A549 (cell line): ENCODE data around the gene ITSN1. TPM values are rescaled to one million over a fixed set of nuclear protein-coding genes. Genes with fewer than 3 reads are reported as not detected.
"Not testable (repeated sequence)": the region's sequence is repeated elsewhere in the genome, so short reads cannot be mapped to it uniquely, and the experiment has no call there.

Experiments used
- ATAC-seq, 2 experiments: fragments of 200-7000 bp in 1 of 2; fragments of >200 bp in 1 of 2; cut with Nextera tagmentation in 1 of 2; cut with Tn5 transposase in 1 of 2; 3 replicates each; pipeline versions ENCODE4 v1.8.0 to v1.9.1; 2018 to 2020; ENCODE audit warnings: mild to moderate bottlenecking in 1 of 2, moderate library complexity in 1 of 2
- CTCF ChIA-PET: fragments of 300-600 bp; sonication (Branson Sonifier 250); formaldehyde crosslinking; extraction: SDS; loops from one replicate; lab custom pipeline; 2021; ENCODE audit warnings: antibody characterized with exemption, inconsistent platforms; lab: Yijun Ruan, JAX
- POLR2A ChIA-PET: fragments of 350-600 bp; formaldehyde crosslinking; extraction: SDS; loops from one replicate; lab custom pipeline; 2021; ENCODE audit warnings: antibody characterized with exemption, inconsistent platforms; lab: Yijun Ruan, JAX
- DNase-seq, 2 experiments: peaks; one replicate each; pipeline versions ENCODE4 v3.0.0 to v3.0.0-alpha.2; 2011 to 2016; ENCODE audit warnings: low read depth in 1 of 2, low spot score in 1 of 2
- FAIRE-seq: peaks from 2 replicates; lab custom pipeline; 2011; peaks lifted over from hg19 to GRCh38; lab: Jason Lieb, UNC
- H3K27ac ChIP-seq, 2 experiments: fragments of >200 bp; sonication (Bioruptor Twin); formaldehyde crosslinking; 3 replicates each; pipeline ENCODE4 v1.5.1; 2016 to 2017
- H3K4me1 ChIP-seq: fragments of >200 bp; sonication (Bioruptor Twin); formaldehyde crosslinking; 3 replicates; pipeline ENCODE4 v1.6.1; 2016
- H3K4me2 ChIP-seq: fragments of >200 bp; sonication (Bioruptor Twin); formaldehyde crosslinking; 3 replicates; pipeline ENCODE4 v1.6.1; 2016
- H3K4me3 ChIP-seq: fragments of >200 bp; sonication (Bioruptor Twin); formaldehyde crosslinking; 3 replicates; pipeline ENCODE4 v1.5.1; 2016
- H3K9me3 ChIP-seq: fragments of >200 bp; sonication (Bioruptor Twin); formaldehyde crosslinking; 3 replicates; pipeline ENCODE4 v1.6.1; 2016
- BHLHE40 ChIP-seq: IDR thresholded peaks from 2 replicates; pipeline ENCODE4 v1.6.1; 2012; ENCODE audit warnings: low read depth, low read length, inconsistent platforms
- CBX2 ChIP-seq: fragments of 200-600 bp; sonication (generic); IDR thresholded peaks from 2 replicates; pipeline ENCODE4 v1.6.1; 2016; ENCODE audit warnings: low read depth, mild to moderate bottlenecking, borderline replicate concordance
- EHMT2 ChIP-seq: fragments of 200-600 bp; sonication (generic); IDR thresholded peaks from 2 replicates; pipeline ENCODE4 v1.6.1; 2016; ENCODE audit warnings: antibody characterized with exemption, low read depth, mild to moderate bottlenecking, moderate library complexity
- ESRRA ChIP-seq: fragments of 150-350 bp; IDR thresholded peaks from 2 replicates; pipeline ENCODE4 v1.6.1; 2014; ENCODE audit warnings: mild to moderate bottlenecking, low read length, borderline replicate concordance
- FOSB ChIP-seq: fragments of 250-450 bp; sonication (Bioruptor Pico); IDR thresholded peaks from 2 replicates; pipeline ENCODE4 v1.5.0; 2020; ENCODE audit warnings: mild to moderate bottlenecking, moderate library complexity
- HDAC2 ChIP-seq: fragments of 200-600 bp; sonication (generic); IDR thresholded peaks from 2 replicates; pipeline ENCODE4 v1.6.1; 2016
- HOXA7 ChIP-seq: fragments of 250-450 bp; sonication (Bioruptor Pico); IDR thresholded peaks from 2 replicates; pipeline ENCODE4 v1.5.0; 2020; ENCODE audit warnings: mild to moderate bottlenecking, moderate library complexity
- KDM5A ChIP-seq: fragments of 200-600 bp; sonication (generic); IDR thresholded peaks from 2 replicates; pipeline ENCODE4 v1.6.1; 2016; ENCODE audit warnings: antibody characterized with exemption, mild to moderate bottlenecking
- MAZ ChIP-seq: fragments of 150-350 bp; IDR thresholded peaks from 2 replicates; pipeline ENCODE4 v1.6.1; 2014; ENCODE audit warnings: antibody characterized with exemption, low read depth, low read length, borderline replicate concordance
- NPAS2 ChIP-seq: fragments of 250-450 bp; sonication (Bioruptor Pico); IDR thresholded peaks from 2 replicates; pipeline ENCODE4 v1.8.0; 2022; ENCODE audit warnings: mild to moderate bottlenecking, moderate library complexity, borderline replicate concordance
- NR3C1 ChIP-seq: fragments of >200 bp; sonication (Bioruptor Twin); formaldehyde crosslinking; IDR thresholded peaks from 3 replicates; pipeline ENCODE4 v1.6.1; 2017
- PHF8 ChIP-seq: fragments of 200-600 bp; sonication (generic); IDR thresholded peaks from 2 replicates; pipeline ENCODE4 v1.6.1; 2016; ENCODE audit warnings: low read depth, mild to moderate bottlenecking, antibody characterized with exemption, moderate library complexity, borderline replicate concordance
- POLR2AphosphoS2 ChIP-seq: conservative IDR thresholded peaks from 2 replicates; pipeline ENCODE4 v1.6.1; 2012; ENCODE audit warnings: low read length, improper control_type of control experiment, inconsistent platforms
- RAD21 ChIP-seq, 2 experiments: fragments of >200 bp in 1 of 2; sonication (Bioruptor Twin) in 1 of 2; formaldehyde crosslinking in 1 of 2; IDR thresholded peaks in 1 of 2; conservative IDR thresholded peaks in 1 of 2; 2 replicates in 1 of 2; 3 replicates in 1 of 2; pipeline ENCODE4 v1.6.1; 2012 to 2018; ENCODE audit warnings: inconsistent platforms in 1 of 2
- RARB ChIP-seq: fragments of 250-450 bp; sonication (Bioruptor Pico); IDR thresholded peaks from 2 replicates; pipeline ENCODE4 v1.8.0; 2021; ENCODE audit warnings: mild to moderate bottlenecking, moderate library complexity
- SMC3 ChIP-seq: fragments of >200 bp; sonication (Bioruptor Twin); formaldehyde crosslinking; IDR thresholded peaks from 3 replicates; pipeline ENCODE4 v1.6.1; 2018; ENCODE audit warnings: inconsistent platforms
- TFCP2L1 ChIP-seq: fragments of 250-450 bp; sonication (Bioruptor Pico); IDR thresholded peaks from 2 replicates; pipeline ENCODE4 v1.5.0; 2021; ENCODE audit warnings: mild to moderate bottlenecking
- ZNF302 ChIP-seq: fragments of 250-450 bp; sonication (Bioruptor Pico); IDR thresholded peaks from 2 replicates; pipeline ENCODE4 v1.9.0; 2021; ENCODE audit warnings: inconsistent platforms, mild to moderate bottlenecking, moderate library complexity
- WGBS: methylation state at CpG from one replicate; pipeline ENCODE4 v1.1.6; 2017; ENCODE audit errors: missing lambda C conversion rate; 5-methylcytosine and 5-hydroxymethylcytosine counted together
- polyA plus RNA-seq, 4 experiments: library from polyadenylated mRNA; depleted of rRNA in 3 of 4; stranded (reverse); fragments of >200 nt; fragmentation: RNase III in 1 of 4; extraction: RNeasy Plus Mini Kit Qiagen cat#74134 plus additional on column Dnase treatment in 1 of 4; gene quantifications; 2 replicates in 3 of 4; 3 replicates in 1 of 4; pipeline ENCODE4 v1.2.3, GENCODE V29; 2011 to 2017
- TF ChIP-seq, protein P1 (sequence below): fragments of >200 bp; sonication (Bioruptor Twin); formaldehyde crosslinking; IDR thresholded peaks from 3 replicates; pipeline ENCODE4 v1.5.1; 2016
- TF ChIP-seq, protein P2 (sequence below): fragments of >200 bp; sonication (Bioruptor Twin); formaldehyde crosslinking; IDR thresholded peaks from 2 replicates; pipeline ENCODE4 v1.6.1; 2016
- TF ChIP-seq, protein P3 (sequence below): fragments of 250-450 bp; sonication (Bioruptor Pico); IDR thresholded peaks from 2 replicates; pipeline ENCODE4 v1.5.0; 2020; ENCODE audit warnings: low read depth, mild to moderate bottlenecking, moderate library complexity
- TF ChIP-seq, protein P4 (sequence below): IDR thresholded peaks from 2 replicates; pipeline ENCODE4 v1.6.1; 2012; ENCODE audit warnings: low read depth, borderline replicate concordance
- TF ChIP-seq, protein P5 (sequence below): IDR thresholded peaks from 2 replicates; pipeline ENCODE4 v1.6.1; 2012
- TF ChIP-seq, protein P6 (sequence below): fragments of 250-450 bp; sonication (Bioruptor Pico); IDR thresholded peaks from 2 replicates; pipeline ENCODE4 v1.5.0; 2021; ENCODE audit warnings: mild to moderate bottlenecking, moderate library complexity, borderline replicate concordance

The ITSN1 gene
- polyA plus RNA-seq, 2 of the 4 experiments (the other 2 are of a cell fraction), result 15.2 to 23.7 TPM

DNA sequence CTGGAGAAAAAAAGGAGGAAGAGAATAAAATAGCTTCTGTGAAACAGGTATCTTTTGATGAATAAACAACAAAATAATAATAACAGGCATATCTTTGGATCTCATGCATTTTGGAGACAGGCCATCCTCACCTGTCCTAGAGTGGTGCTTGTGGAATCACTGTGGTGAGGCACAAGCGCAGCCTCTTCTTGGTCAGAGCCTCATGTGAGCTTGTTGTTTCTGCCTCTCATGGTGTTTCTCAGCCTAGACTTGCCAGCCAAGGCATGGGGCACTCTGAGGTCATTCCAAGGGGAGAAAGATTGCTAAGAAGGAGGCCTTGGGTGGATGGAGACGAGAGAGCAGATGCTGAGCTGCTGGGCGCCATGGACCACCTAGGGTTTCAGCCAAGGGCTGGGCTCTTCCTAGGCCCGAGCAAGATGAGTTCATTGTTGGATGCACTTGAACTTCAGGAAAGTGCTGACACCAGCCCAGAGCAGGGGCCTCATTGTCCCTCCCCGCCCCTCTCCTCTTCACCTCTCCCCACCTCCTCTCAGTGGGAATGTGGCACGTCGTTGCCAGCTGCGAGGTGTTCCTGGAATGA, 223.8 kb downstream of the ITSN1 start:
- TF ChIP-seq PHF8 (no peak), ESRRA (no peak), CBX2 (no peak), RARB (CRISPR knock-in tag) (no peak), MAZ (no peak), POLR2AphosphoS2 (no peak), ZNF302 (no peak), HDAC2 (no peak), HOXA7 (CRISPR knock-in tag) (no peak), RAD21 (conservative IDR thresholded peaks at IDR 0.05 in 1 of 2, IDR thresholded peaks at IDR 0.05 in 1 of 2) (no peak), NR3C1 (no peak), TFCP2L1 (CRISPR knock-in tag) (no peak), KDM5A (no peak), SMC3 (no peak), NPAS2 (CRISPR knock-in tag) (no peak)
- TF ChIP-seq, protein P1, sequence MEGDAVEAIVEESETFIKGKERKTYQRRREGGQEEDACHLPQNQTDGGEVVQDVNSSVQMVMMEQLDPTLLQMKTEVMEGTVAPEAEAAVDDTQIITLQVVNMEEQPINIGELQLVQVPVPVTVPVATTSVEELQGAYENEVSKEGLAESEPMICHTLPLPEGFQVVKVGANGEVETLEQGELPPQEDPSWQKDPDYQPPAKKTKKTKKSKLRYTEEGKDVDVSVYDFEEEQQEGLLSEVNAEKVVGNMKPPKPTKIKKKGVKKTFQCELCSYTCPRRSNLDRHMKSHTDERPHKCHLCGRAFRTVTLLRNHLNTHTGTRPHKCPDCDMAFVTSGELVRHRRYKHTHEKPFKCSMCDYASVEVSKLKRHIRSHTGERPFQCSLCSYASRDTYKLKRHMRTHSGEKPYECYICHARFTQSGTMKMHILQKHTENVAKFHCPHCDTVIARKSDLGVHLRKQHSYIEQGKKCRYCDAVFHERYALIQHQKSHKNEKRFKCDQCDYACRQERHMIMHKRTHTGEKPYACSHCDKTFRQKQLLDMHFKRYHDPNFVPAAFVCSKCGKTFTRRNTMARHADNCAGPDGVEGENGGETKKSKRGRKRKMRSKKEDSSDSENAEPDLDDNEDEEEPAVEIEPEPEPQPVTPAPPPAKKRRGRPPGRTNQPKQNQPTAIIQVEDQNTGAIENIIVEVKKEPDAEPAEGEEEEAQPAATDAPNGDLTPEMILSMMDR, result no peak
- TF ChIP-seq, protein P2, sequence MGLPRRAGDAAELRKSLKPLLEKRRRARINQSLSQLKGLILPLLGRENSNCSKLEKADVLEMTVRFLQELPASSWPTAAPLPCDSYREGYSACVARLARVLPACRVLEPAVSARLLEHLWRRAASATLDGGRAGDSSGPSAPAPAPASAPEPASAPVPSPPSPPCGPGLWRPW, result no peak
- TF ChIP-seq, protein P3, sequence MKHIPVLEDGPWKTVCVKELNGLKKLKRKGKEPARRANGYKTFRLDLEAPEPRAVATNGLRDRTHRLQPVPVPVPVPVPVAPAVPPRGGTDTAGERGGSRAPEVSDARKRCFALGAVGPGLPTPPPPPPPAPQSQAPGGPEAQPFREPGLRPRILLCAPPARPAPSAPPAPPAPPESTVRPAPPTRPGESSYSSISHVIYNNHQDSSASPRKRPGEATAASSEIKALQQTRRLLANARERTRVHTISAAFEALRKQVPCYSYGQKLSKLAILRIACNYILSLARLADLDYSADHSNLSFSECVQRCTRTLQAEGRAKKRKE (CRISPR knock-in tag), result no peak
- TF ChIP-seq, protein P4, sequence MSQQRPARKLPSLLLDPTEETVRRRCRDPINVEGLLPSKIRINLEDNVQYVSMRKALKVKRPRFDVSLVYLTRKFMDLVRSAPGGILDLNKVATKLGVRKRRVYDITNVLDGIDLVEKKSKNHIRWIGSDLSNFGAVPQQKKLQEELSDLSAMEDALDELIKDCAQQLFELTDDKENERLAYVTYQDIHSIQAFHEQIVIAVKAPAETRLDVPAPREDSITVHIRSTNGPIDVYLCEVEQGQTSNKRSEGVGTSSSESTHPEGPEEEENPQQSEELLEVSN, result no peak
- TF ChIP-seq, protein P5, sequence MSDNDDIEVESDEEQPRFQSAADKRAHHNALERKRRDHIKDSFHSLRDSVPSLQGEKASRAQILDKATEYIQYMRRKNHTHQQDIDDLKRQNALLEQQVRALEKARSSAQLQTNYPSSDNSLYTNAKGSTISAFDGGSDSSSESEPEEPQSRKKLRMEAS, result no peak
- DNase-seq, result no peak
- Histone ChIP-seq H3K27ac (no peak overlapping the region), H3K4me2 (no peak overlapping the region), H3K4me3 (no peak overlapping the region), H3K4me1 (no peaks in the 10 kb centered on the region), H3K9me3 (no peaks in the 10 kb centered on the region)
- ATAC-seq, result no peak
- no peak for FAIRE-seq
- ChIA-PET CTCF (no interaction called here), POLR2A (no interaction called here)
- WGBS, result 83% methylated on average over 6 of the region's 8 CpGs

DNA sequence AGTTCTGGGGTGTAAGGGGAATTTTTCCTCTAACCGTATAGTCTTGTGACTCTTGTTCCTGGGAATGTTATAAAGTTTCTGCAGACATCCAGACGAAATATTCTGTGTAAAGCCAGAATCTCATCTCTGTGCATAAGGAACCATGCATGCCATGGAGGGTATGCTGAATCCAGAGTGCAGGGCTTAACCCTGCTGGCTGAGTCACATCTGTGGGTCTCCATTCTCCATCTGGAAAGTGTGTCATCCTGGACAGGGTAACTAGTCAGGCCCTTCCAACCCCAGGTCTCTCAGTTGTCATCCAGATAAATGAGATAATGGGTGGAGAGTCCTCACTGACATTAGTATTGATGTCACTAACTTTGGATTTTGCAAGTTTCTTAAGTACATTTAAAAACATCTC, 224.5 kb downstream of the ITSN1 start:
- Histone ChIP-seq H3K4me2 (no peak overlapping the region), H3K4me3 (no peak overlapping the region), H3K4me1 (no peaks in the 10 kb centered on the region), H3K9me3 (no peaks in the 10 kb centered on the region), H3K27ac (no peak overlapping the region)
- POLR2A ChIA-PET, result no interaction called here
- TF ChIP-seq EHMT2, result no peak
- no peak for TF ChIP-seq FOSB
- TF ChIP-seq NR3C1, result no peak
- TF ChIP-seq ZNF302, result no peak
- TF ChIP-seq, protein P6, sequence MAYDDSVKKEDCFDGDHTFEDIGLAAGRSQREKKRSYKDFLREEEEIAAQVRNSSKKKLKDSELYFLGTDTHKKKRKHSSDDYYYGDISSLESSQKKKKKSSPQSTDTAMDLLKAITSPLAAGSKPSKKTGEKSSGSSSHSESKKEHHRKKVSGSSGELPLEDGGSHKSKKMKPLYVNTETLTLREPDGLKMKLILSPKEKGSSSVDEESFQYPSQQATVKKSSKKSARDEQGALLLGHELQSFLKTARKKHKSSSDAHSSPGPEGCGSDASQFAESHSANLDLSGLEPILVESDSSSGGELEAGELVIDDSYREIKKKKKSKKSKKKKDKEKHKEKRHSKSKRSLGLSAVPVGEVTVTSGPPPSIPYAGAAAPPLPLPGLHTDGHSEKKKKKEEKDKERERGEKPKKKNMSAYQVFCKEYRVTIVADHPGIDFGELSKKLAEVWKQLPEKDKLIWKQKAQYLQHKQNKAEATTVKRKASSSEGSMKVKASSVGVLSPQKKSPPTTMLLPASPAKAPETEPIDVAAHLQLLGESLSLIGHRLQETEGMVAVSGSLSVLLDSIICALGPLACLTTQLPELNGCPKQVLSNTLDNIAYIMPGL (CRISPR knock-in tag), result no peak
- no peak for TF ChIP-seq BHLHE40
- TF ChIP-seq, protein P5, result no peak
- FAIRE-seq (no peak), ATAC-seq (no peak), DNase-seq (no peak)
- 59% methylated on average over 2 of the region's 2 CpGs for WGBS
- CTCF ChIA-PET, result no interaction called here

DNA sequence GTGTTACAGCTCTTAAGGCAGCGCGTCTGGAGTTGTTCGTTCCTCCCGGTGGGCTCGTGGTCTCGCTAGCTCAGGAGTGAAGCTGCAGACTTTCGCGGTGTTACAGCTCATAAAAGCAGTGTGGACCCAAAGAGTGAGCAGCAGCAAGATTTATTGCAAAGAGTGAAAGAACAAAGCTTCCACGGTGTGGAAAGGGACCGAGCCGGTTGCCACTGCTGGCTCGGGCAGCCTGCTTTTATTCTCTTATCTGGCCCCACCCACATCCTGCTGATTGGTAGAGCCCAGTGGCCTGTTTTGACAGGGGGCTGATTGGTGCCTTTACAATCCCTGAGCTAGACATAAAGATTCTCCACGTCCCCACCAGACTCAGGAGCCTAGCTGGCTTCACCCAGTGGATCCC, 225.6 kb downstream of the ITSN1 start:
- ATAC-seq, POLR2A ChIA-PET, H3K27ac ChIP-seq, CTCF ChIA-PET, FAIRE-seq, H3K9me3 ChIP-seq, H3K4me3 ChIP-seq, DNase-seq, H3K4me1 ChIP-seq, H3K4me2 ChIP-seq: not testable (repeated sequence)
- WGBS, result 87% methylated on average over 12 of the region's 13 CpGs
